WI38 (cell line): ENCODE data around the gene SOST.

Experiments used
- H3K4me3 ChIP-seq: 2 replicates; pipeline ENCODE4 v1.5.1; 2011; ENCODE audit warnings: low read depth, mild to moderate bottlenecking, control low read depth, low read length
- CTCF ChIP-seq: IDR thresholded peaks from 2 replicates; pipeline ENCODE4 v1.5.1; 2012; ENCODE audit warnings: low read depth, mild to moderate bottlenecking, control low read depth, low read length

Gene SOST

GRCh38 chr17:43767713-43768059 is 9.1 kb upstream of the SOST start:
- TF ChIP-seq CTCF, result no peak
- no peak overlapping the region for H3K4me3 ChIP-seq

GRCh38 chr17:43767053-43767712 is 8.6 kb upstream of the SOST start:
- H3K4me3 ChIP-seq, result no peak overlapping the region
- TF ChIP-seq CTCF, result no peak

- H3K4me3 ChIP-seq, result no peak overlapping the region
- peak; percentile 87 for TF ChIP-seq CTCF
Observed at GRCh38 chr17:43766413-43767052, 7.9 kb upstream of the SOST start.

- TF ChIP-seq CTCF, result peak; percentile 96
- H3K4me3 ChIP-seq, result no peak overlapping the region
Observed at GRCh38 chr17:43760254-43760852, 1.8 kb upstream of the SOST start.

GRCh38 chr17:43759836-43760235 is 1.2 kb upstream of the SOST start:
- no peak for TF ChIP-seq CTCF
- no peak overlapping the region for H3K4me3 ChIP-seq

- H3K4me3 ChIP-seq, result no peak overlapping the region
- no peak for TF ChIP-seq CTCF
Observed at GRCh38 chr17:43758086-43758485, 505 bp downstream of the SOST start.

- no peak for TF ChIP-seq CTCF
- H3K4me3 ChIP-seq, result no peak overlapping the region
Observed at GRCh38 chr17:43757171-43757660, 1.4 kb downstream of the SOST start.
